Adrenal gland (tissue), 12 donors: ENCODE measurements around the gene IRX3. TPM values are rescaled to one million over a fixed set of nuclear protein-coding genes. Genes with fewer than 3 reads are reported as not detected.
A peak's percentile ranks its signal among the peaks of the same experiment; 100 is the strongest.

Experiments used
- DNase-seq, 7 donors: peaks; one replicate each; pipeline ENCODE4 v3.0.0-alpha.2; 2019 to 2020
- H3K27ac ChIP-seq, 5 donors: fragments of 200-600 bp; sonication (generic) in 4 of 5; 1 replicate in 3 of 5; 2 replicates in 2 of 5; pipeline versions ENCODE4 v1.5.1 to v1.8.0; 2016 to 2020; ENCODE audit warnings: mild to moderate bottlenecking in 1 of 5
- H3K27me3 ChIP-seq: fragments of 200-600 bp; 2 replicates; pipeline ENCODE4 v1.8.0; 2021
- H3K36me3 ChIP-seq, 2 donors: fragments of 200-600 bp; replicated peaks in 1 of 2; 1 replicate in 1 of 2; 2 replicates in 1 of 2; pipeline versions ENCODE4 v1.5.1 to v1.8.0; 2018 to 2022
- H3K4me1 ChIP-seq, 2 donors: fragments of 200-600 bp; replicated peaks in 1 of 2; 1 replicate in 1 of 2; 2 replicates in 1 of 2; pipeline versions ENCODE4 v1.5.1 to v1.8.0; 2018 to 2021
- H3K4me3 ChIP-seq, 4 donors: fragments of 200-600 bp; sonication (generic) in 3 of 4; one replicate each; pipeline ENCODE4 v1.5.1; 2016 to 2018
- H3K9me3 ChIP-seq, 3 donors: fragments of 200-600 bp; sonication (generic) in 1 of 3; replicated peaks in 1 of 3; 1 replicate in 2 of 3; 2 replicates in 1 of 3; pipeline versions ENCODE4 v1.5.1 to v1.8.0; 2016 to 2021
- POLR2A ChIP-seq, 2 donors: fragments of 450-650 bp; IDR thresholded peaks; one replicate each; pipeline ENCODE4 v1.6.1; 2017; ENCODE audit warnings: antibody characterized with exemption in 2 of 2, mild to moderate bottlenecking in 2 of 2, moderate library complexity in 1 of 2
- WGBS, 4 donors: extraction: QIAGEN DNeasy Blood & Tissue Kit in 2 of 4; methylation state at CpG; one replicate each; pipeline versions ENCODE4 v1.1.5 to v1.1.7; 2013 to 2017; 5-methylcytosine and 5-hydroxymethylcytosine counted together
- intact Hi-C, 2 donors: fragments of 100-400 bp; cut with DNase I; formaldehyde crosslinking; loops; one replicate each; pipeline versions ENCODE4 v1.14.1 to v1.15.0; 2022 to 2023
- polyA plus RNA-seq, 3 donors: library from polyadenylated mRNA; stranded (reverse); fragments of 200-250 nt in 2 of 3; fragments of 350-450 nt in 1 of 3; fragmentation: Illumina TruSeq in 1 of 3; extraction: RNeasy Lipid Tissue Mini Kit (QIAGEN cat#74804) in 1 of 3; gene quantifications; one replicate each; pipeline ENCODE4 v1.2.3, GENCODE V29; 2013 to 2014
- total RNA-seq, 9 donors: library from RNA; depleted of rRNA in 4 of 9; stranded (reverse); fragments of >200 nt in 4 of 9; fragments of 120-200 nt in 1 of 9; fragmentation: NEBNext Ultra II Directional in 1 of 9; extraction: Animal tissue kit (Norgen Biotek cat#: 25700) in 1 of 9; gene quantifications; one replicate each; pipeline versions ENCODE4 v1.1.0 to v1.2.4, GENCODE V29; 2013 to 2023
- TF ChIP-seq, protein P1 (sequence below), 6 experiments: fragments of 450-650 bp in 4 of 6; fragments of 200-600 bp in 2 of 6; sonication (generic) in 1 of 6; IDR thresholded peaks; 1 replicate in 5 of 6; 2 replicates in 1 of 6; pipeline versions ENCODE4 v1.5.1 to v1.8.0; 2016 to 2021; ENCODE audit warnings: antibody characterized with exemption in 6 of 6, mild to moderate bottlenecking in 2 of 6, moderate library complexity in 1 of 6
- donor health status: healthy with polysubstance abuse.
- donor health status: Bipolar disorder and iron deficiency.
- donor health status: DM: yes; HTN: yes; CAD: no.
- donor health status: DM: no; HTN: no; CAD: no.
- donor health status: DM: no; HTN: no; CAD: no.
- donor health status: DM: yes; HTN: yes; CAD: no.

IRX3 gene
- total and polyA plus RNA-seq, 12 donors = 1.4 to 18.6 (median 9.4) TPM

DNA sequence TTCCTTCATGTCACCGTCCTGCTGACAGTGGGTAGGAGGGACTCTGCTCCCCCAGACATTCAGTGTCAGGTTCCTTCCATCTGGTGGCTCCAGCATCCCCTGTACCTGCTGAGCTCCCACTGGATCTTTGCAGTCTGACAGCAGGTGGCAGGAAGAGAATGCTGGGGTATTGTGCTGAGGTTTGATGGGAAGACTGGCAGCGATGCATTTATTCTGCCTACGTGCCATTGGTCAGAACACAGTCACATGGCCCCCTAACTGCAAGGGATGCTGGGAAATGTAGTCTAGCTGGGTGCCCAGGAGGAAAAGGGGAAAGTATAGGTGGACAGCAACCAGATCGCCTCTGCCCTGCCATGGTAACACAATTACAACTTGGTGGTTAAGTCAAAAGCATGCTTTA is 44.4 kb downstream of the IRX3 start:
- no peaks in the 10 kb centered on the region for H3K4me1 ChIP-seq
- intact Hi-C loops = no loop called here
- WGBS, 4 donors = 71 to 82% (median 76%) methylated on average over 4 of the region's 4 CpGs
- H3K27ac ChIP-seq = no peak overlapping the region
- H3K36me3 ChIP-seq = no peaks in the 10 kb centered on the region
- H3K4me3 ChIP-seq = no peak overlapping the region
- no peak for DNase-seq
- TF ChIP-seq, protein P1, sequence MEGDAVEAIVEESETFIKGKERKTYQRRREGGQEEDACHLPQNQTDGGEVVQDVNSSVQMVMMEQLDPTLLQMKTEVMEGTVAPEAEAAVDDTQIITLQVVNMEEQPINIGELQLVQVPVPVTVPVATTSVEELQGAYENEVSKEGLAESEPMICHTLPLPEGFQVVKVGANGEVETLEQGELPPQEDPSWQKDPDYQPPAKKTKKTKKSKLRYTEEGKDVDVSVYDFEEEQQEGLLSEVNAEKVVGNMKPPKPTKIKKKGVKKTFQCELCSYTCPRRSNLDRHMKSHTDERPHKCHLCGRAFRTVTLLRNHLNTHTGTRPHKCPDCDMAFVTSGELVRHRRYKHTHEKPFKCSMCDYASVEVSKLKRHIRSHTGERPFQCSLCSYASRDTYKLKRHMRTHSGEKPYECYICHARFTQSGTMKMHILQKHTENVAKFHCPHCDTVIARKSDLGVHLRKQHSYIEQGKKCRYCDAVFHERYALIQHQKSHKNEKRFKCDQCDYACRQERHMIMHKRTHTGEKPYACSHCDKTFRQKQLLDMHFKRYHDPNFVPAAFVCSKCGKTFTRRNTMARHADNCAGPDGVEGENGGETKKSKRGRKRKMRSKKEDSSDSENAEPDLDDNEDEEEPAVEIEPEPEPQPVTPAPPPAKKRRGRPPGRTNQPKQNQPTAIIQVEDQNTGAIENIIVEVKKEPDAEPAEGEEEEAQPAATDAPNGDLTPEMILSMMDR (IDR thresholded peaks at IDR 0.05) = no peak
- no peak for TF ChIP-seq POLR2A (IDR thresholded peaks at IDR 0.05)
- no peaks in the 10 kb centered on the region for H3K27me3 ChIP-seq
- H3K9me3 ChIP-seq = no peaks in the 10 kb centered on the region

DNA sequence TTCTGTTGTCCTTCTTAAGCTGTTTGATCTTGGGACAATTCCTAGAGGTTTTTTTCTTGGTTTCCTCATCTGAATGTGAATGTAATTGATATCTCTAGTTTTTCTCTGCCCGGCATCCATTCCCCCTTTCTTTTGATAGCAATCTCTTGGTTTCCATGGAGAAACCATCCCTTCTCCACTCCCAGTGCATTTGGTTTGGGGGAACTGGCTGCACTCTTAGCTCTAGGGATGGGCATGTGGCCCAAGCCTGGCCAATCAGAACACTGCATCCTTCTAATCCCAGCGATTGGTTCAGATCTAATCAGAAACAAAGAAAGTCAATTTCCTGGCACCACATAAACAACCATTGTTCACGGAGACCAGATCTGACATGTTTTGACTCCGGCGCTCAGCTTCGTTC is 45.1 kb downstream of the IRX3 start:
- intact Hi-C loops = no loop called here
- no peaks in the 10 kb centered on the region for H3K4me1 ChIP-seq
- no peaks in the 10 kb centered on the region for H3K27me3 ChIP-seq
- TF ChIP-seq, protein P1 (IDR thresholded peaks at IDR 0.05) = no peak
- no peak for TF ChIP-seq POLR2A (IDR thresholded peaks at IDR 0.05)
- no peak for DNase-seq
- H3K36me3 ChIP-seq = no peaks in the 10 kb centered on the region
- H3K27ac ChIP-seq = no peak overlapping the region
- H3K9me3 ChIP-seq = no peaks in the 10 kb centered on the region
- H3K4me3 ChIP-seq = no peak overlapping the region
- 81 to 89% (median 86%) methylated on average over 6 of the region's 6 CpGs for WGBS, 4 donors

DNA sequence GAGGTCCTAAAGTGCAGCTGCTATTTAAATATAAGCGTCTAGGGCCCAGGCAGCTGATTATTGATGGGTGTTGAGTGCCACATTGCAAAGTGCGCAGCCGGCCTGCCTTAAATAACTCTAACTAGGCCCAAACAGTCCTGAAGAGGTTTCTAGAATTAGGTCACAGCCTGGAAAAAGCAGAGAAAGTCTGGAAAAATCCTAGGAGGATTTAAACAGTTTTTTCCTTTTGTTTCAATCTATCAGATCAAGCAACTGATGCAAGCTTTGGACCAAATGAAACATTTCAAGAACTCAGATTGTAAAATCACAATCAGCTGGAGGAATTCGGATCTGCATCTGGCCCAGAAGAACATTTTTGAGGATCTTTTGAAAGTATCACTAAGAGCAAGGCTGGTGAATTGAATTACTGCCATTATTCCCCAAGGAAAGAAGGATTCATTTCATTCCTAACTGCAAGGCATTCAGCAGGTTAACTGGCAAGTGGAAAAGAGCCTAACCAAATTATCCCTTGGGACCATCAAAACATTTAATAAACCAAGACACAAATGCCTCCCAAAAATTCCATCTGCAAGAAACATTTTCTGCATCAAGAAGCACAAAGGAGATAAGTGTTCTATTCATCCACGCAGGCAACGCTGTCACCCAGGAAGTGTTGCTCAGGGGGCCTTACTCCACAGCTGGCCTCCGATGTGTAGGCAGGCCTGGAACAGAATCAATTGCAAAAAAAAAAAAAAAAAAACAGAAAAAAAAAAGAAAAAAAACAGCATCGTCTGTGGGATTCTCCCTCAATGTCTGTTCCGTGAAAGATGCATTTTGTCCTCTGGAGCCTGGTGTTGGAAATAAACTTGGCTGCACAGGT is 46.1 kb downstream of the IRX3 start:
- intact Hi-C loops = no loop called here
- no peak for TF ChIP-seq POLR2A (IDR thresholded peaks at IDR 0.05)
- TF ChIP-seq, protein P1 (IDR thresholded peaks at IDR 0.05) = no peak
- Histone ChIP-seq H3K4me1 (no peaks in the 10 kb centered on the region), H3K27me3 (no peaks in the 10 kb centered on the region), H3K4me3 (no peak overlapping the region), H3K27ac (peak overlapping the region in 1 of 5 donors; percentile 25), H3K9me3 (no peaks in the 10 kb centered on the region), H3K36me3 (no peaks in the 10 kb centered on the region)
- no peak for DNase-seq
- WGBS, 4 donors = 72 to 80% (median 75%) methylated on average over 9 of the region's 9 CpGs

DNA sequence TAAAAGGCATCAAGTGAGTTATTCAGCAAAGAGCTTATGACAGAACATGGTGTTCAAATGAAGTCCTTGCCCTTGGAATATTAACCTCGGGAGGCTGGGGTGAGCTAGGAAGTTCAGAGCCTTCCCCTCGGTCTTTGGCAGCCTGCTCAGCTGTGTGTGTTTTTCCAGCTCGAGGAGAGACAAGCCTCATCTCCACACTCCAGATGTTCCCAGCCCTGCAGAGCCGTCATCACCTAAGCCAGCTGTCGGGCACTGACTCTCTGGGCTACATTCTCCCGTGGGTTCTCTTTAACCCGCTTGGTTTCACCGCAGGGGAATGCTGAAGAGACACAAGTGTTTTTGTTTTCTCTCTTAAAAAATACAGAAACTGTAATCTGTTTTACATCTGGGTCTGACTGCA is 47.1 kb downstream of the IRX3 start:
- peak overlapping the region in 1 of 5 donors; percentile 25 for H3K27ac ChIP-seq
- no peaks in the 10 kb centered on the region for H3K27me3 ChIP-seq
- TF ChIP-seq, protein P1 (IDR thresholded peaks at IDR 0.05) = no peak
- no peak for TF ChIP-seq POLR2A (IDR thresholded peaks at IDR 0.05)
- 47 to 55% (median 50%) methylated on average over 7 to 8 of the region's 8 CpGs for WGBS, 4 donors
- intact Hi-C loops = no loop called here
- peak in 1 of 7 donors; percentile 24 for DNase-seq
- H3K4me1 ChIP-seq = no peaks in the 10 kb centered on the region
- no peaks in the 10 kb centered on the region for H3K9me3 ChIP-seq
- H3K4me3 ChIP-seq = no peak overlapping the region
- H3K36me3 ChIP-seq = no peaks in the 10 kb centered on the region
